Ectodermal cell (in vitro differentiated cells): ENCODE data around the gene GALNT8.

Experiments used
- H3K27ac ChIP-seq: 2 replicates; pipeline ENCODE4 v1.7.0; 2013; ENCODE audit warnings: mild to moderate bottlenecking, low read depth, low read length; ENCODE audit not compliant: insufficient read depth, poor library complexity, severe bottlenecking
- H3K27me3 ChIP-seq: 2 replicates; pipeline ENCODE4 v1.7.0; 2013; ENCODE audit warnings: mild to moderate bottlenecking, low read length; ENCODE audit not compliant: insufficient read depth, control insufficient read depth, poor library complexity, severe bottlenecking
- H3K36me3 ChIP-seq: one replicate; pipeline ENCODE4 v1.7.0; 2013; ENCODE audit warnings: low read length; ENCODE audit not compliant: control insufficient read depth, insufficient read depth
- H3K4me1 ChIP-seq: one replicate; pipeline ENCODE4 v1.7.0; 2013; ENCODE audit warnings: low read length; ENCODE audit not compliant: control insufficient read depth, insufficient read depth
- H3K4me3 ChIP-seq: 2 replicates; pipeline ENCODE4 v1.7.0; 2013; ENCODE audit warnings: low read depth, low read length, control low read depth; ENCODE audit not compliant: insufficient read depth
- H3K9me3 ChIP-seq: 2 replicates; pipeline ENCODE4 v1.7.0; 2013; ENCODE audit warnings: mild to moderate bottlenecking, low read length, moderate library complexity; ENCODE audit not compliant: control insufficient read depth
- WGBS, 2 experiments: methylation state at CpG; one replicate each; pipeline ENCODE4 v1.1.7; 2013; ENCODE audit warnings: missing lambda C conversion rate in 2 of 2; 5-methylcytosine and 5-hydroxymethylcytosine counted together

Gene GALNT8

DNA sequence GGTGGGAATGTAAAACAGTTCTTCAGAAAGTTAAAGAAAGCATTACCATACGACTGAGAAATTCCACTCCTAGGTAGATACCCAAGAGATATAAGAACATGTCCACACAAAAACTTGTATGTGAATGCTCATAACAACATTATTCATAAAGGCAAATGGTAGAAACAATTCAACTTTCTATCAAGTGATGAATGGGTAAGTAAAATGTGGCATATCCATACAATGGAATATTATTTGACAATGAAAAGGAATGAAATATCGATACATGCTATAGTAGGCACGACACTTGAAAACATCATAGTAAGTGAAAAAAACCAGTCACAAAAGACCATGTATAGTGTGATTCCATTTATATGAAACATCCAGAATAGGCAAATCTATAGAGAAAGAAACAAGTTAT is 71.3 kb downstream of the GALNT8 start:
- WGBS, 2 experiments: 96% methylated on average over 3 of the region's 3 CpGs; no CpG with 5 or more reads in 1 of the 2 experiments
- no peaks in the 10 kb centered on the region for H3K4me1 ChIP-seq

GRCh38 chr12:4794491-4794890 is 74.3 kb downstream of the GALNT8 start:
- 87 to 94% methylated on average over 3 of the region's 3 CpGs for WGBS, 2 experiments

More for the DNA sequence above, 71.3 kb downstream of the GALNT8 start:
- H3K9me3 ChIP-seq: no peaks in the 10 kb centered on the region
- H3K27me3 ChIP-seq: no peaks in the 10 kb centered on the region
- no peaks in the 10 kb centered on the region for H3K36me3 ChIP-seq
- no peak overlapping the region for H3K27ac ChIP-seq
- H3K4me3 ChIP-seq: no peak overlapping the region

GRCh38 chr12:4796216-4796615 is 76.0 kb downstream of the GALNT8 start:
- WGBS, 2 experiments: 83 to 85% methylated on average over 9 of the region's 9 CpGs
- Histone ChIP-seq H3K9me3 (no peaks in the 10 kb centered on the region), H3K36me3 (no peaks in the 10 kb centered on the region), H3K4me3 (no peak overlapping the region), H3K27ac (no peak overlapping the region), H3K4me1 (no peaks in the 10 kb centered on the region), H3K27me3 (peaks cover 5% of the 10 kb centered on the region)

More at GRCh38 chr12:4794491-4794890, 74.3 kb downstream of the GALNT8 start:
- Histone ChIP-seq H3K4me1 (no peaks in the 10 kb centered on the region), H3K9me3 (no peaks in the 10 kb centered on the region), H3K27me3 (peaks cover 5% of the 10 kb centered on the region), H3K27ac (no peak overlapping the region), H3K4me3 (no peak overlapping the region), H3K36me3 (no peaks in the 10 kb centered on the region)

- Histone ChIP-seq H3K27ac (no peak overlapping the region), H3K4me3 (no peak overlapping the region), H3K27me3 (peaks cover 5% of the 10 kb centered on the region), H3K4me1 (no peaks in the 10 kb centered on the region), H3K9me3 (no peaks in the 10 kb centered on the region), H3K36me3 (no peaks in the 10 kb centered on the region)
- whole genome bisulfite sequencing, 2 experiments: 89 to 90% methylated on average over 9 of the region's 9 CpGs
Observed at GRCh38 chr12:4796694-4797482, 76.7 kb downstream of the GALNT8 start.

GRCh38 chr12:4800555-4800954 is 80.4 kb downstream of the GALNT8 start:
- no peaks in the 10 kb centered on the region for H3K9me3 ChIP-seq
- H3K27ac ChIP-seq: no peak overlapping the region
- no peaks in the 10 kb centered on the region for H3K4me1 ChIP-seq
- H3K4me3 ChIP-seq: no peak overlapping the region
- no peaks in the 10 kb centered on the region for H3K36me3 ChIP-seq
- peaks cover 5% of the 10 kb centered on the region for H3K27me3 ChIP-seq

DNA sequence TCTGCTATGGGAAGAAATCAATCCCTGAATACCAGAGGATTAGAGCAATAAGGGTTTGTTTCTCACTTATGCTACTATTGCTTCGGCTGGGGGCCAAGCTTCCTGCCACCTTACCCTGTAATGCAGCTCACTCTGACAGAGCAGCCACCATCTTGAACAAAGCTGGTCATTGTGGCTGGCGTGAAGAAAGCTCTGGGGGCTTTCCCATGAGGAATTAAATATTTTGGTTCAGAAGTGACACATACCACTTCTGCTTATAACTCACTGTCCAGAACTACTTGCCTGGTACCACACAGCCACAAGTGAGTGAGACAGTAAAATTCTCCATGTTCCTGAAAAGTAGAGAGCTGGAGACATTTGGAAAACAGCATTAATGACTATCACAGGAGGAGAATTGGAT is 82.6 kb downstream of the GALNT8 start:
- Histone ChIP-seq H3K36me3 (no peaks in the 10 kb centered on the region), H3K27me3 (peaks cover 19% of the 10 kb centered on the region), H3K4me3 (no peak overlapping the region), H3K27ac (no peak overlapping the region), H3K4me1 (no peaks in the 10 kb centered on the region), H3K9me3 (no peaks in the 10 kb centered on the region)
- 91 to 94% methylated on average over 2 of the region's 2 CpGs for WGBS, 2 experiments

- Histone ChIP-seq H3K27me3 (peaks cover 54% of the 10 kb centered on the region), H3K9me3 (no peaks in the 10 kb centered on the region), H3K4me3 (no peak overlapping the region), H3K4me1 (no peaks in the 10 kb centered on the region), H3K36me3 (no peaks in the 10 kb centered on the region), H3K27ac (no peak overlapping the region)
- WGBS, 2 experiments: 91 to 94% methylated on average over 8 of the region's 8 CpGs
Observed at GRCh38 chr12:4806439-4807115, 86.4 kb downstream of the GALNT8 start.

DNA sequence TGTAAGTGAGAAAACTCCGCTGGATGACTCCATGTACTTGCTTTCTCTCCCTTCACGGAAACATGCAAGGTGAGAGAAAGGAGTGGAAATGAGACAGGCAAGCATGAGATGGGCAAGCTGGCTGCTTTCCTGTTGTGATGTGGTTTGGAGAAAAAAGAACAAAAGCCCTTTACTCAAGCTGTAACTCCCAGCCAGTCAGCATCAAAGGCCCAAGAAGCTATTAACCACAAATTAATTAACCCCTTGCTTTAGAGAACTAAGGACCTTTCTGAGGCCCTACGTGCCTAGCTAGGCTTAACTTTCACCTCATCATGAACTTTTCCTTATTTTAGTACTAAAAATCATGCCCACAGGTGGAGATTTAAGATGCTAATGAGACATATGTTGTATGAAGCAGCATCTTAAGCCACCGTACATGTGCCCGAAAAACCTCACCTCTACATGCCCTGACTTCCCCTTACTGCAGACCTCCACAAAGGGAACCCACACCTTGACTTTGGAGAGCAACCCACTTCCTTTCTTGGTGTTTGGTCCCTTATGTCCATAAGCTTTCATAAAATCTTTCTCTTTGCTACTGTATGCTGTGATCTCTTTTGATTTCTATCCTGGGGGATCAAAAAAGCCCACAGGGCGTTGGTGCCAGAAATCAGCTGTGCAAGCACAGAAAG is 87.0 kb downstream of the GALNT8 start:
- Histone ChIP-seq H3K27ac (no peak overlapping the region), H3K27me3 (peaks cover 61% of the 10 kb centered on the region), H3K36me3 (no peaks in the 10 kb centered on the region), H3K4me3 (no peak overlapping the region), H3K9me3 (no peaks in the 10 kb centered on the region), H3K4me1 (no peaks in the 10 kb centered on the region)
- WGBS, 2 experiments: 84 to 86% methylated on average over 6 of the region's 6 CpGs

GRCh38 chr12:4807813-4808212 is 87.6 kb downstream of the GALNT8 start:
- no peaks in the 10 kb centered on the region for H3K9me3 ChIP-seq
- WGBS, 2 experiments: 83 to 85% methylated on average over 2 of the region's 2 CpGs
- H3K27me3 ChIP-seq: peaks cover 66% of the 10 kb centered on the region
- no peaks in the 10 kb centered on the region for H3K36me3 ChIP-seq
- no peaks in the 10 kb centered on the region for H3K4me1 ChIP-seq
- no peak overlapping the region for H3K4me3 ChIP-seq
- H3K27ac ChIP-seq: no peak overlapping the region

DNA sequence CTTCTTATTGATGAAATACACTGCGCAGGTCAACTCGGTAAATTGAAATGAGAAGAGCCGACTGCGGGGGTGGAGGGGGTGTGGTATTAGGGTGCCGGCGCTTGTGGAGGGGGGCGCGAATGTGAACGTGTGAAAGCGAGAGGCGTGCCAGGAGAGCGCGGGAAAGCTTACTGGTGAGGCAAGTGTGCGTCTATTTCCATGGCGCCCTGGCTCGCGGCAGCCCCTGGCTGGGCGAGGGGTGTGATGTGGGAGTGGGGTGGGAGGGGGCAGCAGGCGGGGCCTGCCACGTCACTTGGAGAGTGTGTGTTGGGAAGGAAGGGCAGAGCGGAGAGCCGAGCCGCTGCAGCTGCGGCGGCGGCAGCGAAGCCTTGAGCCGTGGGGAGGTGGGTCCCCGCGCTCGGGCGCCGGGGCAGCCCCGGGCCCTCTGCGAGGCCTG is 88.8 kb downstream of the GALNT8 start:
- H3K27me3 ChIP-seq: peaks cover 66% of the 10 kb centered on the region
- H3K4me3 ChIP-seq: peak overlapping the region; percentile 64
- no peaks in the 10 kb centered on the region for H3K36me3 ChIP-seq
- no peaks in the 10 kb centered on the region for H3K9me3 ChIP-seq
- no peak overlapping the region for H3K27ac ChIP-seq
- no peaks in the 10 kb centered on the region for H3K4me1 ChIP-seq
- WGBS, 2 experiments: 2% methylated on average over 35 of the region's 35 CpGs
